Measurements from ENCODE around the gene MED15.

Gene MED15

DNA sequence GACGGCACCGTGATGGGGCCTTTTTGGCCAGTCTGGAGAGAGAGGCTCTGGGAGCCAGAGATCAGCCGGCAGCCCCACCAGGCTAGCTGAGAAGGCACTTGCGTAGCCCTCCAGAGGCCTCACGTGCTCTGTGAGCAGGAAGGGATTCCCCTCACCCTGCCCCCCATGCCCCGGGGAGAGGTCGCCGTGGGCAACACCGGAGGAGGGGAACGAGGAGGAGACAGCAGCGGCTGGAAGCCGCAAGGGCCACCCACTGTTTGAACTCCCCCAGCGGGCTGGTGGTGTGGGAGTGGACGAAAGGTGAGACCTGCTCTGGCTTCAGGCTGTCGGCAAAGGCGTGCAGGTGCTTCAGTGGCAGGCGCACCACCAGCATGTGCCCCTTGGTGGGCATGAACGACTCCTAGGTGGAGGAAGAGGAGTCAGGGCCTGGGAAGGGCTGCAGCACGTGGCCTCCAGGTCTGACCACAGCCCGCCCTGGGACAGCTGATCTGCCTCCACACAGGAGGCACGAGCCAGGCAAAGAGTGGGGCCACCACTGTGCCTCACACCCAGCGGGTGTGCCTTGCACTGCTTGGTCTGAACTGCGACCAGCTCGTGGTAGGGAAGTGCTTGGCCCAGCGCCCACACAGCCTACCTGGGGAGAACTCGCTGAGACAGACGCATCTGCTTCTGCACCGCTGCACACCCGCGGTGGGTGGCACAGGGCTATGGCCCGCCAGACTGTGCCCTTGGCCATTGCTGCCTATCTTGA is 99.9 kb downstream of the MED15 start:
- Histone ChIP-seq H3K27ac (ENCODE audit: low read length) (no peak overlapping the region), H3K9ac (ENCODE audit: low read depth, low read length) (no peak overlapping the region), H3K27me3 (ENCODE audit: insufficient read depth, low read length, poor library complexity) (no peaks in the 10 kb centered on the region), H3K4me3 (ENCODE audit: low read depth in 1 of 2, low read length in 2 of 2) (no peak overlapping the region), H3K9me3 (ENCODE audit: insufficient read depth, low read length, severe bottlenecking) (no peaks in the 10 kb centered on the region), H3K36me3 (ENCODE audit: insufficient read depth, low read length) (no peaks in the 10 kb centered on the region), H4K20me1 (ENCODE audit: insufficient read depth, low read length) (peaks cover 9% of the 10 kb centered on the region), H3K4me1 (ENCODE audit: insufficient read depth, low read length) (no peaks in the 10 kb centered on the region), H3K4me2 (ENCODE audit: insufficient read depth, low read length) (no peak overlapping the region), H3K79me2 (ENCODE audit: insufficient read depth, low read length) (no peaks in the 10 kb centered on the region), H2AFZ (ENCODE audit: low read depth, low read length) (no peak overlapping the region)
- DNase-seq, result no peak
- ATAC-seq (ENCODE audit: insufficient read depth, low read depth), result no peak
- TF ChIP-seq, protein P1, sequence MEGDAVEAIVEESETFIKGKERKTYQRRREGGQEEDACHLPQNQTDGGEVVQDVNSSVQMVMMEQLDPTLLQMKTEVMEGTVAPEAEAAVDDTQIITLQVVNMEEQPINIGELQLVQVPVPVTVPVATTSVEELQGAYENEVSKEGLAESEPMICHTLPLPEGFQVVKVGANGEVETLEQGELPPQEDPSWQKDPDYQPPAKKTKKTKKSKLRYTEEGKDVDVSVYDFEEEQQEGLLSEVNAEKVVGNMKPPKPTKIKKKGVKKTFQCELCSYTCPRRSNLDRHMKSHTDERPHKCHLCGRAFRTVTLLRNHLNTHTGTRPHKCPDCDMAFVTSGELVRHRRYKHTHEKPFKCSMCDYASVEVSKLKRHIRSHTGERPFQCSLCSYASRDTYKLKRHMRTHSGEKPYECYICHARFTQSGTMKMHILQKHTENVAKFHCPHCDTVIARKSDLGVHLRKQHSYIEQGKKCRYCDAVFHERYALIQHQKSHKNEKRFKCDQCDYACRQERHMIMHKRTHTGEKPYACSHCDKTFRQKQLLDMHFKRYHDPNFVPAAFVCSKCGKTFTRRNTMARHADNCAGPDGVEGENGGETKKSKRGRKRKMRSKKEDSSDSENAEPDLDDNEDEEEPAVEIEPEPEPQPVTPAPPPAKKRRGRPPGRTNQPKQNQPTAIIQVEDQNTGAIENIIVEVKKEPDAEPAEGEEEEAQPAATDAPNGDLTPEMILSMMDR (IDR thresholded peaks at IDR 0.05; ENCODE audit: borderline replicate concordance, extremely low read depth, low read length, poor library complexity, severe bottlenecking), result no peak
- TF ChIP-seq EZH2 (IDR thresholded peaks at IDR 0.05; ENCODE audit: borderline replicate concordance, low read depth, low read length, severe bottlenecking), result no peak

DNA sequence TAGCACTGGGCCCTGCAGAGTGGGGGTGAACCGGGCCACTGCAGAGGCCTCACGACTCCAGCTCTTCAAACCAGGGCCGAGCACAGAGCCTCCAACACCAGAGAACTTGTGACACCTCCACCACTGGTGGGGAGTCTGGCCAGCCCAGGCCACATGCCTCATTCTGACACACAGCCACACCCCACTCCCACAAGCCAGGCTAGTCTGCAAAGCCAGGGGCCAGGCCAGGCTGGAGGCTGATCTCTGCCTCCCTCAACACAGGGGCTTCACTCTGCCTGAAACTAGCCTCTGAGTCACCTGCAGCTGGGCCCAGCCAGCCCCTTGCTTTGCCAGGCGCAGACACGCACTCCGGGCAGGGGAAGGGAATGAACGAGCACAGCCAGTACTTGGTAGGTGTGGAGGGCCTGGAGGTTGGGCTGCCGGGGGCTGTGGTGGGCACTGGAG is 102.9 kb downstream of the MED15 start:
- Histone ChIP-seq H3K79me2 (ENCODE audit: insufficient read depth, low read length) (no peaks in the 10 kb centered on the region), H3K36me3 (ENCODE audit: insufficient read depth, low read length) (no peaks in the 10 kb centered on the region), H4K20me1 (ENCODE audit: insufficient read depth, low read length) (peaks cover 9% of the 10 kb centered on the region), H3K4me1 (ENCODE audit: insufficient read depth, low read length) (no peaks in the 10 kb centered on the region), H3K4me2 (ENCODE audit: insufficient read depth, low read length) (no peak overlapping the region), H3K9ac (ENCODE audit: low read depth, low read length) (no peak overlapping the region), H3K4me3 (ENCODE audit: low read depth in 1 of 2, low read length in 2 of 2) (no peak overlapping the region), H3K27me3 (ENCODE audit: insufficient read depth, low read length, poor library complexity) (no peaks in the 10 kb centered on the region), H2AFZ (ENCODE audit: low read depth, low read length) (no peak overlapping the region), H3K9me3 (ENCODE audit: insufficient read depth, low read length, severe bottlenecking) (no peaks in the 10 kb centered on the region), H3K27ac (ENCODE audit: low read length) (no peak overlapping the region)
- DNase-seq (no peak), ATAC-seq (ENCODE audit: insufficient read depth, low read depth) (no peak)
- TF ChIP-seq, protein P1 (IDR thresholded peaks at IDR 0.05; ENCODE audit: borderline replicate concordance, extremely low read depth, low read length, poor library complexity, severe bottlenecking), result no peak
- no peak for TF ChIP-seq EZH2 (IDR thresholded peaks at IDR 0.05; ENCODE audit: borderline replicate concordance, low read depth, low read length, severe bottlenecking)

DNA sequence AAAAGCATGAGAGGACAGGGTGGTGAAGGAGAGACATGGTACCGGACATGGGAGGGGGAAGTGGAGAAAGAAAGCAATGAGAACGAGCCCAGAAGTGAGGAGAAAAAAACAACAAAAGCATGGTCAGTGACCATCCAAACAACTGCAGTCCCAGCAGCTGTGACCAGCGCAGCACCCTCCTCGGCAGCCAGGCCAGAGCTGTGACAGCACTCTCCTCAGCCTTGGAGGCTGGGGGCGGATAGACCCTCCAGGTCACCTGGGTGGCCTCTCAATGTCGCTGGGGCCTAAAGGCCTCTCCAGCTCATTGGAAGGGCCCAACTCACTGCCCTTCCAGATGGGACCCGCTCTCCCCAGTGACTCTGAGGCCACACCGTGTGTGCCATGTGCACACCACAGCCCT is 103.3 kb downstream of the MED15 start:
- H3K4me1 ChIP-seq (ENCODE audit: insufficient read depth, low read length), result no peaks in the 10 kb centered on the region
- no peaks in the 10 kb centered on the region for H3K27me3 ChIP-seq (ENCODE audit: insufficient read depth, low read length, poor library complexity)

More for the DNA sequence above, 103.3 kb downstream of the MED15 start:
- no peaks in the 10 kb centered on the region for H3K9me3 ChIP-seq (ENCODE audit: insufficient read depth, low read length, severe bottlenecking)
- peaks cover 9% of the 10 kb centered on the region for H4K20me1 ChIP-seq (ENCODE audit: insufficient read depth, low read length)
- no peak for DNase-seq
- no peaks in the 10 kb centered on the region for H3K79me2 ChIP-seq (ENCODE audit: insufficient read depth, low read length)
- TF ChIP-seq, protein P1 (IDR thresholded peaks at IDR 0.05; ENCODE audit: borderline replicate concordance, extremely low read depth, low read length, poor library complexity, severe bottlenecking), result no peak
- TF ChIP-seq EZH2 (IDR thresholded peaks at IDR 0.05; ENCODE audit: borderline replicate concordance, low read depth, low read length, severe bottlenecking), result no peak
- H2AFZ ChIP-seq (ENCODE audit: low read depth, low read length), result no peak overlapping the region
- no peak overlapping the region for H3K9ac ChIP-seq (ENCODE audit: low read depth, low read length)
- H3K4me2 ChIP-seq (ENCODE audit: insufficient read depth, low read length), result no peak overlapping the region
- no peak for ATAC-seq (ENCODE audit: insufficient read depth, low read depth)
- no peak overlapping the region for H3K27ac ChIP-seq (ENCODE audit: low read length)
- no peak overlapping the region for H3K4me3 ChIP-seq (ENCODE audit: low read depth in 1 of 2, low read length in 2 of 2)
- H3K36me3 ChIP-seq (ENCODE audit: insufficient read depth, low read length), result no peaks in the 10 kb centered on the region
